ENCODE measurements around the gene FLACC1.

Gene FLACC1

DNA sequence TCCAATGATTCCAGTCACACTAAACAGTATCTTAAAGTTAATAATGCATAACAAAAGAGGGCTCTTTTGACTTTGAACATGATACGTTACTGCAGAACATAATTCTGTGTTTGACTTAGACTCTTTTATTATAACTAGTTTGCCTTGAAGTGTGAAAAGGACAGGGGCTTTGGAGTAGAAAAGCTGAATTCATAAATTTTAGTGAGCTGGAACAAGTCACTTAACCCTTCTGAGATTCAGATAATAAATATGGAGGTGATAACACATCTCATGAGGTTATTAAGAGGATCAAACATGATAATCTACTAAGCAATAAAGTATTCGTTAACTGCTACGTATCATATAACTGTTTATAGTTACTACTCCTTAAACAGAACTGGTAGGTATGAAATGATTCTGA is 44.7 kb upstream of the FLACC1 start:
- Histone ChIP-seq H3K4me1 (ENCODE audit: control insufficient read depth in 1 of 2, insufficient read depth in 1 of 2, low read depth in 1 of 2, low read length in 1 of 2) (no peaks in the 10 kb centered on the region), H3K4me3 (ENCODE audit: low read depth in 1 of 2, low read length in 1 of 2) (no peak overlapping the region), H3K27me3 (no peaks in the 10 kb centered on the region), H3K9me3 (no peaks in the 10 kb centered on the region), H3K36me3 (peaks cover 19% of the 10 kb centered on the region), H3K27ac (no peak overlapping the region)
- TF ChIP-seq, protein P1, sequence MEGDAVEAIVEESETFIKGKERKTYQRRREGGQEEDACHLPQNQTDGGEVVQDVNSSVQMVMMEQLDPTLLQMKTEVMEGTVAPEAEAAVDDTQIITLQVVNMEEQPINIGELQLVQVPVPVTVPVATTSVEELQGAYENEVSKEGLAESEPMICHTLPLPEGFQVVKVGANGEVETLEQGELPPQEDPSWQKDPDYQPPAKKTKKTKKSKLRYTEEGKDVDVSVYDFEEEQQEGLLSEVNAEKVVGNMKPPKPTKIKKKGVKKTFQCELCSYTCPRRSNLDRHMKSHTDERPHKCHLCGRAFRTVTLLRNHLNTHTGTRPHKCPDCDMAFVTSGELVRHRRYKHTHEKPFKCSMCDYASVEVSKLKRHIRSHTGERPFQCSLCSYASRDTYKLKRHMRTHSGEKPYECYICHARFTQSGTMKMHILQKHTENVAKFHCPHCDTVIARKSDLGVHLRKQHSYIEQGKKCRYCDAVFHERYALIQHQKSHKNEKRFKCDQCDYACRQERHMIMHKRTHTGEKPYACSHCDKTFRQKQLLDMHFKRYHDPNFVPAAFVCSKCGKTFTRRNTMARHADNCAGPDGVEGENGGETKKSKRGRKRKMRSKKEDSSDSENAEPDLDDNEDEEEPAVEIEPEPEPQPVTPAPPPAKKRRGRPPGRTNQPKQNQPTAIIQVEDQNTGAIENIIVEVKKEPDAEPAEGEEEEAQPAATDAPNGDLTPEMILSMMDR (IDR thresholded peaks at IDR 0.05): no peak

DNA sequence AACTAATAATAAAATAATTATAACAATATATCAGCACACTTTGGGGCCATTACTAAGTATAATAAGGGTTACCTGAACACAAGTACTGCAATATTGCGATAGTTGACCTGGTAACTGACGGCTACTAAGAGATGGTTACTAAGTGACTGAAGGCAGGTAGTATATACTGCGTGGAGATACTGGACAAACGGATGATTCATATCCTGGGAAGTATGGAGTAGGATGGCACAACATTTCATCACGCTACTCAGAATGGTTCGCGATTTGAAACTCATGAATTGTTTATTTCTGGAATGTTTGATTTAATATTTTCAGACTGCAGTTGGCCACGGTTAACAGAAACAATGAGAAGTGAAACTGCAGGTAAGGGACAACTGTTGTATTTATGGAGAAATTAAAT is 39.5 kb upstream of the FLACC1 start:
- Histone ChIP-seq H3K4me3 (ENCODE audit: low read depth in 1 of 2, low read length in 1 of 2) (no peak overlapping the region), H3K4me1 (ENCODE audit: control insufficient read depth in 1 of 2, insufficient read depth in 1 of 2, low read depth in 1 of 2, low read length in 1 of 2) (no peaks in the 10 kb centered on the region), H3K27me3 (no peaks in the 10 kb centered on the region), H3K36me3 (peaks cover 65% of the 10 kb centered on the region), H3K27ac (no peak overlapping the region), H3K9me3 (no peaks in the 10 kb centered on the region)
- TF ChIP-seq, protein P1 (IDR thresholded peaks at IDR 0.05): no peak

DNA sequence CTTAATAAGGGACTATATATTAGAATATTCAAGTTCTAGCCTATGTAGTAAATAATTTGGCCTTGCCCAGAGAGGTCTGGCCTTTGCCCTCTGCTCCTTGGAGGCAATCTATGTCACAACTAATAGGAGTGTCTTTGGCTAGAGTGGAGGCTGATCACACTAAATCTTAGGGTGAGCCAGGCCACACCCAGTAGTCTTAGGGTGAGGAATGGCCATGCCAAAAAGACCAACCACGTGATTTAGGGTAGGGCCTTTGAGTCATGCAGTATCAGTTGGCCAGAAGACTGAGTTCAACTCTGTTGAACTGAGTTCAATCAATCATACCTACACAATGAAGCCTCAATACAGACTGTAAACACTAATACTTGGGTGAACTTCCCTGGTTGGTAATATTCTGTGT is 26.0 kb upstream of the FLACC1 start:
- H3K36me3 ChIP-seq: peaks cover 49% of the 10 kb centered on the region
- TF ChIP-seq, protein P1 (IDR thresholded peaks at IDR 0.05): no peak
- H3K9me3 ChIP-seq: no peaks in the 10 kb centered on the region
- no peaks in the 10 kb centered on the region for H3K27me3 ChIP-seq
- no peak overlapping the region for H3K4me3 ChIP-seq (ENCODE audit: low read depth in 1 of 2, low read length in 1 of 2)
- no peaks in the 10 kb centered on the region for H3K4me1 ChIP-seq (ENCODE audit: control insufficient read depth in 1 of 2, insufficient read depth in 1 of 2, low read depth in 1 of 2, low read length in 1 of 2)
- H3K27ac ChIP-seq: no peak overlapping the region

DNA sequence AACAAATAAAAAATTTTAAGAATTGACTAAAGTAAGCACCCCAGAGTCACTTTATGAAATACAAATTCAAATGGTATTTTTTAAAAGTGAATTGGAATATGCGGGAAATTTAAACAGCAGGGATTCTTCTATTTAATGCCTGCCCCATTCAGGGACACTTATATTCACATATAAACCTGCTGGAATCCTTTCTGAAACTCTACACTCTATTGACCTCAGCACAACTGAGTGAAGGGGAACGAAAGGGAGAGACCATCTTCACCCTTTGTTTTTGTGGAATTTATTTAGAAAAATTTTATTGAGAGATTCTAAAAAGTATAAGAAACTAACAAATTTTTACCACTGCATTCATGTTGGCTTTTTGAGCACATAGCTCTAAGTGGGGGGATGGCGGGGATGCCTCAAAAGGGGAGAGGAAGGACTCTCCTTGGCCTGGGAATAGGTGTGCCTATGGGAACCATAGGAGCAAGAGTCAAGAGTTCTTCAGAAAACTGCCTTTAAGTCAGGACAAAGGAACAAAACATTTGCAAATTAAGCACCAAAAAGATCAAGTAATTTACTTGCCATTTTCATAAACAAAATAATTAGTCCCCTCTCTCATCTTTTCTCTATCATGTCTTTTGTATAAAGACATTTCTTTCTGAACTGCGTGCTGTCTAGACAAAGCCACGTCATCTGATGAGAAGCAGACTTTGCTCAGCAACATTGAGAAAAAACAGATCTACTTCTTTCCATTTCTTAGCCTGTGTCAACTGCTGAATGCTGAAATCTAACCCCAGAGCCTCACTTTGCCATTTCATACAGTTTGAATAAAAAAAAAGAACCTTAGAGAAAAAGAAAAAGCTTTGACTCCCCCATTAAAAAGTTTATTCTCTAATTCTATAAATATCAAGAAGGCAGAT is 21.6 kb upstream of the FLACC1 start:
- Histone ChIP-seq H3K27me3 (no peaks in the 10 kb centered on the region), H3K4me1 (ENCODE audit: control insufficient read depth in 1 of 2, insufficient read depth in 1 of 2, low read depth in 1 of 2, low read length in 1 of 2) (no peaks in the 10 kb centered on the region), H3K36me3 (peaks cover 25% of the 10 kb centered on the region), H3K9me3 (no peaks in the 10 kb centered on the region), H3K27ac (no peak overlapping the region), H3K4me3 (ENCODE audit: low read depth in 1 of 2, low read length in 1 of 2) (no peak overlapping the region)
- TF ChIP-seq, protein P1 (IDR thresholded peaks at IDR 0.05): no peak

DNA sequence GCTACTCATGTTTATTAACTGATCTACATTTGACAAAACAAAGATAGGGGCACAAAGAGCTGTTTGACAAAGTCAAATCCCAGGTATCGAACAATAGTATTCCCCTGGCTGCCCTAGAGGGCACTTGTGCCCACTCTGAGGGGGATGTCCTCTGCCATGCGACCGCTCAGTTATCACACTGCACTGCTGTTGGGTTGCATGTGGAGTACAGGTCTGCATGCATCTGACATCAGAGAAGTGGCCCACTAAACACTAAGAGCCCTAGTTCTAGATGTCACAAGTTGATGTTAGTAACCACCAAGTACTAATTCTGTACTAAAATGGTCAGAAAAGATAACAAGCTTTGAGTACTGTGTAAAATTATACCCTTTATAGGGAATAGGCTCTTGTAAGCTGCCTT is 20.1 kb upstream of the FLACC1 start:
- Histone ChIP-seq H3K4me3 (ENCODE audit: low read depth in 1 of 2, low read length in 1 of 2) (no peak overlapping the region), H3K9me3 (no peaks in the 10 kb centered on the region), H3K4me1 (ENCODE audit: control insufficient read depth in 1 of 2, insufficient read depth in 1 of 2, low read depth in 1 of 2, low read length in 1 of 2) (no peaks in the 10 kb centered on the region), H3K36me3 (peaks cover 12% of the 10 kb centered on the region), H3K27me3 (no peaks in the 10 kb centered on the region), H3K27ac (no peak overlapping the region)
- TF ChIP-seq, protein P1 (IDR thresholded peaks at IDR 0.05): no peak

All from neutrophil (primary cell).